Stimulated activated CD4-positive, alpha-beta T cell treated with anti-CD3 and anti-CD28 coated beads, Interleukin-2, amount 100 ng/mL, for 24 hours (primary cell): ENCODE results near the gene AHR.

Experiments used
- DNase-seq, 2 donors: peaks; one replicate each; pipeline ENCODE4 v3.0.0-alpha.2; 2020

The AHR gene

GRCh38 chr7:17298102-17298839, at the start of gene AHR:
AHR (plus strand) TSS chr7:17298652; CDS start chr7:17299265, 613 bp downstream.
- DNase-seq: peak; percentile 86 to 94

GRCh38 chr7:17253885-17254284, 44.6 kb upstream of the AHR start:
- no peak for DNase-seq

- no peak for DNase-seq
Measured at GRCh38 chr7:17255926-17256325, 42.5 kb upstream of the AHR start.

- no peak for DNase-seq
Measured at GRCh38 chr7:17256375-17256774, 42.1 kb upstream of the AHR start.

GRCh38 chr7:17266565-17266964, 31.9 kb upstream of the AHR start:
- DNase-seq: no peak

- no peak for DNase-seq
Measured at GRCh38 chr7:17269341-17270221, 28.9 kb upstream of the AHR start.

GRCh38 chr7:17274551-17275245, 23.8 kb upstream of the AHR start:
- DNase-seq: peak; percentile 14 to 27

GRCh38 chr7:17275749-17276671, 22.4 kb upstream of the AHR start:
- no peak for DNase-seq

- no peak for DNase-seq
Measured at GRCh38 chr7:17279061-17279460, 19.4 kb upstream of the AHR start.

GRCh38 chr7:17289074-17289645, 9.3 kb upstream of the AHR start:
- DNase-seq: no peak

- DNase-seq: no peak
Measured at GRCh38 chr7:17292843-17293242, 5.6 kb upstream of the AHR start.

- DNase-seq: no peak
Measured at GRCh38 chr7:17293481-17293880, 5.0 kb upstream of the AHR start.

- DNase-seq: no peak
Measured at GRCh38 chr7:17297243-17297642, 1.2 kb upstream of the AHR start.

- DNase-seq: peak; percentile 64 to 66
Measured at GRCh38 chr7:17298840-17299482, 509 bp downstream of the AHR start.

- DNase-seq: no peak
Measured at GRCh38 chr7:17299483-17299991, 1.1 kb downstream of the AHR start.

- no peak for DNase-seq
Measured at GRCh38 chr7:17300012-17300411, 1.6 kb downstream of the AHR start.

- no peak for DNase-seq
Measured at GRCh38 chr7:17300437-17300836, 2.0 kb downstream of the AHR start.

GRCh38 chr7:17301471-17302456, 3.3 kb downstream of the AHR start:
- peak; percentile 48 to 69 for DNase-seq

GRCh38 chr7:17302575-17303142, 4.2 kb downstream of the AHR start:
- DNase-seq: no peak

GRCh38 chr7:17304926-17305325, 6.5 kb downstream of the AHR start:
- DNase-seq: no peak
